GM12892 (cell line): ENCODE data around the gene MRPL10.

Source experiments
- POLR2AphosphoS5 ChIP-seq: IDR thresholded peaks from 2 replicates; pipeline ENCODE4 v1.6.1; 2011; ENCODE audit warnings: low read depth, low read length, control low read depth
- TAF1 ChIP-seq: IDR thresholded peaks from 2 replicates; pipeline ENCODE4 v1.6.1; 2011; ENCODE audit warnings: low read depth, mild to moderate bottlenecking, control low read depth, low read length, borderline replicate concordance

DNA sequence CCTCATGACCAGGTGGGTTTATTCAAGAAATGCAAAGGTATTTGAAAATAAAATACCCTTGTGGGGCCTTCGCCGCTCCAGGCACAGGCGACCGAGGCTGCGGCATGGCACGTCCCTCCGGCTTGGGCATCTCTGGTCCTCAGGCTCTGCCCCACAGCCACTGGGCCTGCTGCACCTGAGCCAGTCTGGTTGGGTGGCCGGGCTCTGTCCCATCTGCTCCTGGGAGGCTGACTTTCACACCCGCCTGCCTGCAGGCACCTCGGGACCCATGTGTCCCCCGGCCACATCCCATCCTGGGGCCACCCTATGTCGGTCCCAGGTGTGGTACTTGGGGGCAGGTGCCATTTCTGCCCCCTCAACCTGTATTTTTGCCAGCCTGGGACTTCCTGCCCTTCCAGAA, 30.7 kb downstream of the MRPL10 start:
- no peak for TF ChIP-seq POLR2AphosphoS5
- no peak for TF ChIP-seq TAF1
